ENCODE measurements around the gene SH2D3C. TPM values are rescaled to one million over a fixed set of nuclear protein-coding genes. Genes with fewer than 3 reads are reported as not detected.
A peak's percentile ranks its signal among the peaks of the same experiment; 100 is the strongest.

Gene SH2D3C
- total and polyA plus RNA-seq, 9 of the 15 experiments (the other 6 are each of a cell fraction or from before 2014, with no cell fraction given): 0.03 to 1.2 (median 0.22) TPM; not detected in 1

DNA sequence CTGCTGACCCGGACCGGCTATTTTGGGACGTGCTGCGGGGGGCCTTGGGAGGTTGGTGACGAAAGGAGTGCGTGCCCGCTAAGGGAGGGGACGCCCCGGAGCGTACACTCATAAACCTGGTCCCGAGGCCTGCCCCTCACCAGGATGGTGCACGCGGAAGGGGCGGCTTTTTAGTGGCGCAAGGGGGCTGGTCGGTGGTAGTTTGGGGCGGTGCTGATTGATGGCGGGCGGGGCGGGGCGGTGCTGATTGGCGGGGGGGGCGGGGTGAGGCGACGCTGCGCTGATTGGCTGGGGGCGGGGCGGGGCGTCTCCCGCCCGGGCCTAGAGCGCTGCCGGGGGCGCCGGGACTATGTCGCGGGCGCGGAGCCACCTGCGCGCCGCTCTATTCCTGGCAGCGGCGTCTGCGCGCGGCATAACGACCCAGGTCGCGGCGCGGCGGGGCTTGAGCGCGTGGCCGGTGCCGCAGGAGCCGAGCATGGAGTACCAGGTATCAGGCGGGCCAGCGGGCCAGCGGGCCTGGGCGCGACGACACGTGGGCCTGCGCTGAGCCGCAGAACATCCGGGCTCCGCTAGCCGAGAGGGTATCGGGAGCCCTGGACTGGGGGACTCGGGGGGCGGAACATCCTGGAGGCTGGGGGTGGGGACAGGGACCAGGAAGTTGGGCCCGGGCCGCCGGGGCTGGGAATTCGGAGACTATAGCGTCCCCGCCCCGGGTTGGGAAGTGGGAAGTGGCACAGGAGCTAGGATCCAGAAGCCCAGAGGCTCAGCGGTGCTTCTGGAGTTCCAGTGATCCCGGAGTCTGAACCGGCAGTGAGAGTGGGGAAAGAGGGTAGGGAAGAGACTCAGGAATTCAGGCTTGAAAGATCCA lies 24.3 kb upstream of the SH2D3C start, which contains the start of gene FPGS (continued):
- TF ChIP-seq, protein P1, sequence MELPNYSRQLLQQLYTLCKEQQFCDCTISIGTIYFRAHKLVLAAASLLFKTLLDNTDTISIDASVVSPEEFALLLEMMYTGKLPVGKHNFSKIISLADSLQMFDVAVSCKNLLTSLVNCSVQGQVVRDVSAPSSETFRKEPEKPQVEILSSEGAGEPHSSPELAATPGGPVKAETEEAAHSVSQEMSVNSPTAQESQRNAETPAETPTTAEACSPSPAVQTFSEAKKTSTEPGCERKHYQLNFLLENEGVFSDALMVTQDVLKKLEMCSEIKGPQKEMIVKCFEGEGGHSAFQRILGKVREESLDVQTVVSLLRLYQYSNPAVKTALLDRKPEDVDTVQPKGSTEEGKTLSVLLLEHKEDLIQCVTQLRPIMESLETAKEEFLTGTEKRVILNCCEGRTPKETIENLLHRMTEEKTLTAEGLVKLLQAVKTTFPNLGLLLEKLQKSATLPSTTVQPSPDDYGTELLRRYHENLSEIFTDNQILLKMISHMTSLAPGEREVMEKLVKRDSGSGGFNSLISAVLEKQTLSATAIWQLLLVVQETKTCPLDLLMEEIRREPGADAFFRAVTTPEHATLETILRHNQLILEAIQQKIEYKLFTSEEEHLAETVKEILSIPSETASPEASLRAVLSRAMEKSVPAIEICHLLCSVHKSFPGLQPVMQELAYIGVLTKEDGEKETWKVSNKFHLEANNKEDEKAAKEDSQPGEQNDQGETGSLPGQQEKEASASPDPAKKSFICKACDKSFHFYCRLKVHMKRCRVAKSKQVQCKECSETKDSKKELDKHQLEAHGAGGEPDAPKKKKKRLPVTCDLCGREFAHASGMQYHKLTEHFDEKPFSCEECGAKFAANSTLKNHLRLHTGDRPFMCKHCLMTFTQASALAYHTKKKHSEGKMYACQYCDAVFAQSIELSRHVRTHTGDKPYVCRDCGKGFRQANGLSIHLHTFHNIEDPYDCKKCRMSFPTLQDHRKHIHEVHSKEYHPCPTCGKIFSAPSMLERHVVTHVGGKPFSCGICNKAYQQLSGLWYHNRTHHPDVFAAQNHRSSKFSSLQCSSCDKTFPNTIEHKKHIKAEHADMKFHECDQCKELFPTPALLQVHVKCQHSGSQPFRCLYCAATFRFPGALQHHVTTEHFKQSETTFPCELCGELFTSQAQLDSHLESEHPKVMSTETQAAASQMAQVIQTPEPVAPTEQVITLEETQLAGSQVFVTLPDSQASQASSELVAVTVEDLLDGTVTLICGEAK (IDR thresholded peaks at IDR 0.05): peak; percentile 65
- TF ChIP-seq, protein P1 (CRISPR knock-in tag; IDR thresholded peaks at IDR 0.05): no peak
- TF ChIP-seq, protein P2, sequence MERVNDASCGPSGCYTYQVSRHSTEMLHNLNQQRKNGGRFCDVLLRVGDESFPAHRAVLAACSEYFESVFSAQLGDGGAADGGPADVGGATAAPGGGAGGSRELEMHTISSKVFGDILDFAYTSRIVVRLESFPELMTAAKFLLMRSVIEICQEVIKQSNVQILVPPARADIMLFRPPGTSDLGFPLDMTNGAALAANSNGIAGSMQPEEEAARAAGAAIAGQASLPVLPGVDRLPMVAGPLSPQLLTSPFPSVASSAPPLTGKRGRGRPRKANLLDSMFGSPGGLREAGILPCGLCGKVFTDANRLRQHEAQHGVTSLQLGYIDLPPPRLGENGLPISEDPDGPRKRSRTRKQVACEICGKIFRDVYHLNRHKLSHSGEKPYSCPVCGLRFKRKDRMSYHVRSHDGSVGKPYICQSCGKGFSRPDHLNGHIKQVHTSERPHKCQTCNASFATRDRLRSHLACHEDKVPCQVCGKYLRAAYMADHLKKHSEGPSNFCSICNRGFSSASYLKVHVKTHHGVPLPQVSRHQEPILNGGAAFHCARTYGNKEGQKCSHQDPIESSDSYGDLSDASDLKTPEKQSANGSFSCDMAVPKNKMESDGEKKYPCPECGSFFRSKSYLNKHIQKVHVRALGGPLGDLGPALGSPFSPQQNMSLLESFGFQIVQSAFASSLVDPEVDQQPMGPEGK (CRISPR knock-in tag; IDR thresholded peaks at IDR 0.05; ENCODE audit: borderline replicate concordance): no peak
- no peak for TF ChIP-seq GTF2A2 (tag; IDR thresholded peaks at IDR 0.05)
- no peak for TF ChIP-seq HOXB6 (CRISPR knock-in tag; IDR thresholded peaks at IDR 0.05; ENCODE audit: borderline replicate concordance)
- TF ChIP-seq PYGO2 (tag; IDR thresholded peaks at IDR 0.05): no peak
- TF ChIP-seq BACH1 (tag; IDR thresholded peaks at IDR 0.05): no peak
- no peak for TF ChIP-seq TAF7 (tag; IDR thresholded peaks at IDR 0.05)
- no peak for TF ChIP-seq MAFG (tag; conservative IDR thresholded peaks at IDR 0.05)
- TF ChIP-seq ZNF445 (CRISPR knock-in tag; IDR thresholded peaks at IDR 0.05; ENCODE audit: low read depth): no peak
- peak; percentile 72; the same call in 1 of the 2 replicates for TF ChIP-seq E2F3 (CRISPR knock-in tag; IDR thresholded peaks at IDR 0.05)
- TF ChIP-seq, protein P3, sequence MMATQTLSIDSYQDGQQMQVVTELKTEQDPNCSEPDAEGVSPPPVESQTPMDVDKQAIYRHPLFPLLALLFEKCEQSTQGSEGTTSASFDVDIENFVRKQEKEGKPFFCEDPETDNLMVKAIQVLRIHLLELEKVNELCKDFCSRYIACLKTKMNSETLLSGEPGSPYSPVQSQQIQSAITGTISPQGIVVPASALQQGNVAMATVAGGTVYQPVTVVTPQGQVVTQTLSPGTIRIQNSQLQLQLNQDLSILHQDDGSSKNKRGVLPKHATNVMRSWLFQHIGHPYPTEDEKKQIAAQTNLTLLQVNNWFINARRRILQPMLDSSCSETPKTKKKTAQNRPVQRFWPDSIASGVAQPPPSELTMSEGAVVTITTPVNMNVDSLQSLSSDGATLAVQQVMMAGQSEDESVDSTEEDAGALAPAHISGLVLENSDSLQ (IDR thresholded peaks at IDR 0.05): peak; percentile 85
- TF ChIP-seq, protein P4, sequence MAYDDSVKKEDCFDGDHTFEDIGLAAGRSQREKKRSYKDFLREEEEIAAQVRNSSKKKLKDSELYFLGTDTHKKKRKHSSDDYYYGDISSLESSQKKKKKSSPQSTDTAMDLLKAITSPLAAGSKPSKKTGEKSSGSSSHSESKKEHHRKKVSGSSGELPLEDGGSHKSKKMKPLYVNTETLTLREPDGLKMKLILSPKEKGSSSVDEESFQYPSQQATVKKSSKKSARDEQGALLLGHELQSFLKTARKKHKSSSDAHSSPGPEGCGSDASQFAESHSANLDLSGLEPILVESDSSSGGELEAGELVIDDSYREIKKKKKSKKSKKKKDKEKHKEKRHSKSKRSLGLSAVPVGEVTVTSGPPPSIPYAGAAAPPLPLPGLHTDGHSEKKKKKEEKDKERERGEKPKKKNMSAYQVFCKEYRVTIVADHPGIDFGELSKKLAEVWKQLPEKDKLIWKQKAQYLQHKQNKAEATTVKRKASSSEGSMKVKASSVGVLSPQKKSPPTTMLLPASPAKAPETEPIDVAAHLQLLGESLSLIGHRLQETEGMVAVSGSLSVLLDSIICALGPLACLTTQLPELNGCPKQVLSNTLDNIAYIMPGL (CRISPR knock-in tag; IDR thresholded peaks at IDR 0.05): no peak

Measured in K562 (cell line).